Liver (tissue), 3 donors: ENCODE data around the gene LRMDA.

Source experiments
- ATF3 ChIP-seq: IDR thresholded peaks from 2 replicates; pipeline ENCODE4 v1.6.1; 2016; ENCODE audit warnings: antibody characterized with exemption
- CTCF ChIP-seq: fragments of 150-350 bp; IDR thresholded peaks from 2 replicates; pipeline ENCODE4 v1.5.1; 2017; ENCODE audit warnings: improper control_type of control experiment, low read depth, low read length; ENCODE audit not compliant: missing input control
- EGR1 ChIP-seq, 2 donors: IDR thresholded peaks; 2 replicates each; pipeline ENCODE4 v1.6.1; 2016 to 2018; ENCODE audit warnings: antibody characterized with exemption in 2 of 2, low read depth in 2 of 2
- GABPA ChIP-seq, 2 donors: IDR thresholded peaks in 1 of 2; conservative IDR thresholded peaks in 1 of 2; 2 replicates each; pipeline ENCODE4 v1.6.1; 2016; ENCODE audit warnings: antibody characterized with exemption in 2 of 2, mild to moderate bottlenecking in 1 of 2, moderate library complexity in 1 of 2
- HNF4A ChIP-seq, 2 donors: conservative IDR thresholded peaks; 2 replicates each; pipeline ENCODE4 v1.6.1; 2016; ENCODE audit warnings: antibody characterized with exemption in 2 of 2, mild to moderate bottlenecking in 2 of 2
- JUND ChIP-seq, 2 donors: IDR thresholded peaks; 2 replicates each; pipeline ENCODE4 v1.6.1; 2016; ENCODE audit warnings: antibody characterized with exemption in 2 of 2
- MAX ChIP-seq: IDR thresholded peaks from 2 replicates; pipeline ENCODE4 v1.6.1; 2016; ENCODE audit warnings: antibody characterized with exemption
- NR2F2 ChIP-seq: IDR thresholded peaks from 2 replicates; pipeline ENCODE4 v1.6.1; 2016; ENCODE audit warnings: antibody characterized with exemption
- REST ChIP-seq: IDR thresholded peaks from 2 replicates; pipeline ENCODE4 v1.6.1; 2016; ENCODE audit warnings: antibody characterized with exemption, mild to moderate bottlenecking
- SP1 ChIP-seq: IDR thresholded peaks from 2 replicates; pipeline ENCODE4 v1.6.1; 2018; ENCODE audit warnings: antibody characterized with exemption, mild to moderate bottlenecking
- TAF1 ChIP-seq: conservative IDR thresholded peaks from 2 replicates; pipeline ENCODE4 v1.6.1; 2016; ENCODE audit warnings: antibody characterized with exemption, mild to moderate bottlenecking
- ZBTB33 ChIP-seq: IDR thresholded peaks from 2 replicates; pipeline ENCODE4 v1.6.1; 2016; ENCODE audit warnings: antibody characterized with exemption
- donor health status: healthy.
- donor health status: healthy.

- no peak for TF ChIP-seq CTCF
- no peak for TF ChIP-seq JUND (IDR thresholded peaks at IDR 0.05)
- TF ChIP-seq ZBTB33, result no peak
- TF ChIP-seq NR2F2, result no peak
- no peak for TF ChIP-seq SP1
- no peak for TF ChIP-seq GABPA (IDR thresholded peaks at IDR 0.05 in 1 of 2, conservative IDR thresholded peaks at IDR 0.05 in 1 of 2)
- TF ChIP-seq TAF1, result no peak
- no peak for TF ChIP-seq EGR1 (IDR thresholded peaks at IDR 0.05; ENCODE audit: low read depth in 2 of 2)
- no peak for TF ChIP-seq MAX
- TF ChIP-seq REST, result no peak
- no peak for TF ChIP-seq HNF4A (conservative IDR thresholded peaks at IDR 0.05)
- TF ChIP-seq ATF3, result no peak
Observed at GRCh38 chr10:76201962-76202361, 770.5 kb downstream of the LRMDA start.
